Esophagus squamous epithelium (tissue), 4 donors: ENCODE results near the gene SPTLC3.

Source experiments
- CTCF ChIP-seq, 6 experiments: fragments of 450-650 bp in 4 of 6; fragments of 200-600 bp in 2 of 6; sonication (generic) in 2 of 6; IDR thresholded peaks; one replicate each; pipeline ENCODE4 v1.5.1; 2016 to 2019; ENCODE audit warnings: antibody characterized with exemption in 6 of 6, mild to moderate bottlenecking in 4 of 6, moderate library complexity in 4 of 6
- POLR2A ChIP-seq, 4 donors: fragments of 450-650 bp; IDR thresholded peaks; one replicate each; pipeline ENCODE4 v1.6.1; 2017; ENCODE audit warnings: antibody characterized with exemption in 4 of 4, mild to moderate bottlenecking in 4 of 4, moderate library complexity in 3 of 4

DNA sequence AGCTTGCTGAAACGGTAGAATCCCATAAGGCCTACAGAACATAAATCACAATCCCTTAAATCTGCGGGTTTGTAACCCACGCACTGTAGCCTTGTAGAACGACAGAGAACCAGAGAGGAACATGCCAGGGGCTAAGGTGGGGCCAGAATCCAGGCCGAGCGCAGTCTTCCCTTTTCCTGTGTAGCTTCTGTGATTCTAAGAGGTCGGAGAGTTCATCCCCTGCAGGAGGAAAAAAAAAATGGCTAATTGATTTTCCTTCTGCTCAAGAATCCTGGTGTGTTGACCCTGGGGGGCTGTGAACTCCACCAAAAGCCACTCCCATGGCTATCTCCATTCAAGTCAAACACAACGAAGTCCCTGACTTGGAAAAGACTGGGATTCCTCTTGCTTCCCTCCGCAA lies 96.3 kb downstream of the SPTLC3 start:
- TF ChIP-seq CTCF (IDR thresholded peaks at IDR 0.05) = no peak
- TF ChIP-seq POLR2A (IDR thresholded peaks at IDR 0.05) = no peak
